ENCODE results near the gene ANKHD1.

DNA sequence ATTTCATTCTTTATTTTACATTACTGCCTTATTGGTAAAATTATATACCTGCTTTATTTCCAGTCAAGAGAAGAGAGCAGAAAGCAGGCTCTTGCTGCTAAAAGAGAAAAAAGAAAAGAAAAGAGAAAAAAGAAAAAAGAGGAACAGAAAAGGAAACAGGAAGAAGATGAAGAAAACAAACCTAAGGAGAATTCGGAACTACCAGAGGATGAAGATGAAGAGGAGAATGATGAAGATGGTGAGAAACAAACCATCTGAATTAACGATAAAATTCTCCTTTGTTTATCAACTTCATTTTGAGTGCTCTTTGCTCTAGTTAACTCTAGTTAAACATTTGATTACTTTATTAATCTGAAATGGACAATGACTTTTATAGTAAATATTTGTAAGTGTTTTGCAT, 122.4 kb downstream of the ANKHD1 start:
- TF ChIP-seq, protein P1, sequence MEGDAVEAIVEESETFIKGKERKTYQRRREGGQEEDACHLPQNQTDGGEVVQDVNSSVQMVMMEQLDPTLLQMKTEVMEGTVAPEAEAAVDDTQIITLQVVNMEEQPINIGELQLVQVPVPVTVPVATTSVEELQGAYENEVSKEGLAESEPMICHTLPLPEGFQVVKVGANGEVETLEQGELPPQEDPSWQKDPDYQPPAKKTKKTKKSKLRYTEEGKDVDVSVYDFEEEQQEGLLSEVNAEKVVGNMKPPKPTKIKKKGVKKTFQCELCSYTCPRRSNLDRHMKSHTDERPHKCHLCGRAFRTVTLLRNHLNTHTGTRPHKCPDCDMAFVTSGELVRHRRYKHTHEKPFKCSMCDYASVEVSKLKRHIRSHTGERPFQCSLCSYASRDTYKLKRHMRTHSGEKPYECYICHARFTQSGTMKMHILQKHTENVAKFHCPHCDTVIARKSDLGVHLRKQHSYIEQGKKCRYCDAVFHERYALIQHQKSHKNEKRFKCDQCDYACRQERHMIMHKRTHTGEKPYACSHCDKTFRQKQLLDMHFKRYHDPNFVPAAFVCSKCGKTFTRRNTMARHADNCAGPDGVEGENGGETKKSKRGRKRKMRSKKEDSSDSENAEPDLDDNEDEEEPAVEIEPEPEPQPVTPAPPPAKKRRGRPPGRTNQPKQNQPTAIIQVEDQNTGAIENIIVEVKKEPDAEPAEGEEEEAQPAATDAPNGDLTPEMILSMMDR (IDR thresholded peaks at IDR 0.05; ENCODE audit: low read depth, low read length), result no peak
- no peak for TF ChIP-seq EZH2phosphoT487 (IDR thresholded peaks at IDR 0.05; ENCODE audit: low read depth)
